ENCODE measurements around the gene MTG2.

Gene MTG2

GRCh38 chr20:62216636-62217566 lies 34.1 kb downstream of the MTG2 start:
- no peak for TF ChIP-seq CSDC2 (CRISPR knock-in tag; IDR thresholded peaks at IDR 0.05)
- no peak for TF ChIP-seq ZNF8 (CRISPR knock-in tag; IDR thresholded peaks at IDR 0.05)
- no peak for TF ChIP-seq TCF4 (CRISPR knock-in tag; IDR thresholded peaks at IDR 0.05; ENCODE audit: borderline replicate concordance)
- TF ChIP-seq ARNTL (CRISPR knock-in tag; IDR thresholded peaks at IDR 0.05; ENCODE audit: borderline replicate concordance, low read depth) = no peak
- TF ChIP-seq ZNF565 (CRISPR knock-in tag; conservative IDR thresholded peaks at IDR 0.05; ENCODE audit: low read depth) = no peak
- TF ChIP-seq CSRNP3 (CRISPR knock-in tag; IDR thresholded peaks at IDR 0.05) = no peak
- no peak for TF ChIP-seq OSR1 (CRISPR knock-in tag; IDR thresholded peaks at IDR 0.05)
- TF ChIP-seq ZFP3 (CRISPR knock-in tag; IDR thresholded peaks at IDR 0.05) = no peak
- TF ChIP-seq POU6F1 (CRISPR knock-in tag; IDR thresholded peaks at IDR 0.05; ENCODE audit: borderline replicate concordance, low read depth) = no peak
- no peak for TF ChIP-seq ESRRG (CRISPR knock-in tag; IDR thresholded peaks at IDR 0.05)
- TF ChIP-seq GLIS3 (CRISPR knock-in tag; IDR thresholded peaks at IDR 0.05) = no peak
- no peak for ATAC-seq

GRCh38 chr20:62217913-62218773 lies 35.3 kb downstream of the MTG2 start:
- TF ChIP-seq ZNF70 (CRISPR knock-in tag; IDR thresholded peaks at IDR 0.05) = no peak
- TF ChIP-seq ZNF565 (CRISPR knock-in tag; conservative IDR thresholded peaks at IDR 0.05; ENCODE audit: low read depth) = no peak
- no peak for TF ChIP-seq ZNF8 (CRISPR knock-in tag; IDR thresholded peaks at IDR 0.05)
- ATAC-seq = no peak

DNA sequence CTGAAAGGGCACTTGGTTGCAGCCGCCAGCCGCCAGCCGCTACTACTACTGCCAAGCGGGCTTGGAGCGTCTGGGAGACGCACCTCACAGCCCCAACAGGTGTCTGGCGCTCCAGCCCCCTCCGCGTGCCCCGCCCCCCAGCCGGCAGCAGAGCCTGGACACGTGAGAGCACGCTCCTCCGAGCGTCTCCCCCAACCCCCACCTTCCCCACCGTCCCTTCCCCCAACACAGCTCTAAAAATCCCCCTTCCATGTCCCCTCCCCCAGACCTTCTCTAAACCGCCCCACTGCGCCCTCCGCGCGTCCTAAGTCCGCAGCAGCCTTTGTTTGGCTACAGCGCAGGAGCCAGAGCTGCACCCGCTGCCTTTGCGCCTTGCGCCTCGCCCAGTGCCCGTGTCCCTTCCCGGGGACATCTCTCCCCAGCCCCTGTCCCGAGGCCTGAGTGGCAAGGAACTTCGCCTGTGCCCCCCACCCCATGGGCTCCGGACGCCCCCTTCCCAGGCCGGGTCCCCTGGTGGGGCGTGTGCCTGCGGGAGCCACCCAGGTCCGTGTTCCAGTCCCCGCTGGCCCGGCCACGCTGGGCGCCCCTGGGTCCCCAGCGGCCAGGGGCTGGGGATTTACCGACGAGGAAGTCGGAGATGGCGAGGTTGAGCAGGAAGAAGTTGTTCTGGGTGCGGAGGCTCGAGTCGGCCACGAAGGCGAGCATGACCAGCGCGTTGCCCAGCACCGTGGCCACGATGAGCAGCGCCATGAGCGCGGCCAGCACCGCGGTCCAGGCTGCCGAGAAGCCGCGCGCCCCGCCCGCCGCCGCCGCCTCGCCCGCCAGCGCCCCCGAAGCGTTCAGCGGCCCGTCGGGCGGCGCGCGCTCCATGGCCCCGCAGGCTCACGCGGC lies 36.5 kb downstream of the MTG2 start:
- no peak for TF ChIP-seq PPARA (CRISPR knock-in tag; IDR thresholded peaks at IDR 0.05; ENCODE audit: borderline replicate concordance)
- no peak for TF ChIP-seq PATZ1 (CRISPR knock-in tag; IDR thresholded peaks at IDR 0.05; ENCODE audit: borderline replicate concordance)
- TF ChIP-seq TSHZ2 (CRISPR knock-in tag; IDR thresholded peaks at IDR 0.05) = no peak
- no peak for TF ChIP-seq ARNTL (CRISPR knock-in tag; IDR thresholded peaks at IDR 0.05; ENCODE audit: borderline replicate concordance, low read depth)
- TF ChIP-seq ZFP30 (CRISPR knock-in tag; IDR thresholded peaks at IDR 0.05) = no peak
- no peak for TF ChIP-seq CSDC2 (CRISPR knock-in tag; IDR thresholded peaks at IDR 0.05)
- no peak for TF ChIP-seq CREB5 (CRISPR knock-in tag; IDR thresholded peaks at IDR 0.05; ENCODE audit: low read depth)
- TF ChIP-seq ZC3H10 (CRISPR knock-in tag; IDR thresholded peaks at IDR 0.05) = no peak
- TF ChIP-seq ZNF8 (CRISPR knock-in tag; IDR thresholded peaks at IDR 0.05) = no peak
- TF ChIP-seq CSRNP3 (CRISPR knock-in tag; IDR thresholded peaks at IDR 0.05) = no peak
- TF ChIP-seq GLIS3 (CRISPR knock-in tag; IDR thresholded peaks at IDR 0.05) = no peak
- TF ChIP-seq OSR1 (CRISPR knock-in tag; IDR thresholded peaks at IDR 0.05) = no peak
- TF ChIP-seq ESRRG (CRISPR knock-in tag; IDR thresholded peaks at IDR 0.05) = no peak
- no peak for TF ChIP-seq ISL1 (CRISPR knock-in tag; IDR thresholded peaks at IDR 0.05)
- no peak for TF ChIP-seq TOX (CRISPR knock-in tag; IDR thresholded peaks at IDR 0.05; ENCODE audit: borderline replicate concordance)
- no peak for TF ChIP-seq SNAI2 (CRISPR knock-in tag; IDR thresholded peaks at IDR 0.05)
- no peak for TF ChIP-seq ZNF565 (CRISPR knock-in tag; conservative IDR thresholded peaks at IDR 0.05; ENCODE audit: low read depth)
- no peak for ATAC-seq
